ENCODE data around the gene EP400.

EP400 gene

DNA sequence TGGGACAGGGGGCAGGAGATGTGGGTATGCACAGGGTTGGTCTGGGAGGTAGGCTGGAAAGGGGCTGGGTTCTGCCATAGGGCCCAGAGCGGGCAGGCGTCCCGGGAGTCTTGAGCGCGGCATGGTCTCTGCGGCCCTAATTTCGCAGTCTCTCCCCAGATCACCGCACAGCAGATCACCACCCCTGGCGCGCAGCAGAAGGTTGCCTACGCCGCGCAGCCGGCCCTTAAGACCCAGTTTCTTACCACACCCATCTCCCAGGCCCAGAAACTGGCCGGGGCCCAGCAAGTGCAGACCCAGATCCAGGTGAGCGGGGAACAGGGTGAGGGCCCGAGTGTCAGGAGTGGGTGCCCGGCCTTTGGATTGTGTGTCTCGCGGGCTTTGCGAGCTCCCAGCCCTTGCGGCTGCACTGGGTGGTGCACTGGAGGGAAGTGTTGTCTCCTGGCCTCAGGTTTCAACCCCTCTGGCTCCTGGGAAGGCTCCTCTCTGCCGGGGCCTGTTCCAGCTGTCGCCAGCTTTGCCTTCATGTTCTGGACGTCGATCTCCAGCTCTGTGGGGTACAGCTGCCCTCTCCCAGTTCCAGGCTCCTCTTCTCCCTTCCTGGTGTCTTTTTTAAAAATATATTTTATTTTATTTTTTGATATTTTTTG, 119.7 kb downstream of the EP400 start:
- H3K79me2 ChIP-seq (ENCODE audit: insufficient read depth, low read length) = no peaks in the 10 kb centered on the region
- no peaks in the 10 kb centered on the region for H3K9me2 ChIP-seq (replicated peaks; ENCODE audit: insufficient read depth, low read length)
- no peaks in the 10 kb centered on the region for H3K9me3 ChIP-seq (ENCODE audit: insufficient read depth, low read length)
- H3K9ac ChIP-seq (ENCODE audit: low read length) = no peak overlapping the region
- H2AFZ ChIP-seq (ENCODE audit: low read depth, low read length, severe bottlenecking) = no peak overlapping the region
- H3K4me3 ChIP-seq (ENCODE audit: insufficient read depth, low read length, poor library complexity, severe bottlenecking) = no peak overlapping the region
- TF ChIP-seq EZH2phosphoT487 (conservative IDR thresholded peaks at IDR 0.05; ENCODE audit: low read length) = no peak
- TF ChIP-seq, protein P1, sequence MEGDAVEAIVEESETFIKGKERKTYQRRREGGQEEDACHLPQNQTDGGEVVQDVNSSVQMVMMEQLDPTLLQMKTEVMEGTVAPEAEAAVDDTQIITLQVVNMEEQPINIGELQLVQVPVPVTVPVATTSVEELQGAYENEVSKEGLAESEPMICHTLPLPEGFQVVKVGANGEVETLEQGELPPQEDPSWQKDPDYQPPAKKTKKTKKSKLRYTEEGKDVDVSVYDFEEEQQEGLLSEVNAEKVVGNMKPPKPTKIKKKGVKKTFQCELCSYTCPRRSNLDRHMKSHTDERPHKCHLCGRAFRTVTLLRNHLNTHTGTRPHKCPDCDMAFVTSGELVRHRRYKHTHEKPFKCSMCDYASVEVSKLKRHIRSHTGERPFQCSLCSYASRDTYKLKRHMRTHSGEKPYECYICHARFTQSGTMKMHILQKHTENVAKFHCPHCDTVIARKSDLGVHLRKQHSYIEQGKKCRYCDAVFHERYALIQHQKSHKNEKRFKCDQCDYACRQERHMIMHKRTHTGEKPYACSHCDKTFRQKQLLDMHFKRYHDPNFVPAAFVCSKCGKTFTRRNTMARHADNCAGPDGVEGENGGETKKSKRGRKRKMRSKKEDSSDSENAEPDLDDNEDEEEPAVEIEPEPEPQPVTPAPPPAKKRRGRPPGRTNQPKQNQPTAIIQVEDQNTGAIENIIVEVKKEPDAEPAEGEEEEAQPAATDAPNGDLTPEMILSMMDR (IDR thresholded peaks at IDR 0.05; ENCODE audit: insufficient read depth, low read length, poor library complexity, severe bottlenecking) = no peak
- H3K36me3 ChIP-seq (ENCODE audit: low read length) = 0 out of 2 replicates have a peak, but pooled peaks cover 3% of the 10 kb centered on the region
- no peaks in the 10 kb centered on the region for H3K27me3 ChIP-seq (ENCODE audit: low read length)
- H4K20me1 ChIP-seq (ENCODE audit: low read depth, low read length) = no peaks in the 10 kb centered on the region
- no peak overlapping the region for H3K27ac ChIP-seq (ENCODE audit: low read depth, low read length)
- peaks cover 13% of the 10 kb centered on the region for H3F3A ChIP-seq (ENCODE audit: insufficient read depth)
- no peak overlapping the region for H3K4me2 ChIP-seq (ENCODE audit: low read depth, low read length, poor library complexity, severe bottlenecking)

DNA sequence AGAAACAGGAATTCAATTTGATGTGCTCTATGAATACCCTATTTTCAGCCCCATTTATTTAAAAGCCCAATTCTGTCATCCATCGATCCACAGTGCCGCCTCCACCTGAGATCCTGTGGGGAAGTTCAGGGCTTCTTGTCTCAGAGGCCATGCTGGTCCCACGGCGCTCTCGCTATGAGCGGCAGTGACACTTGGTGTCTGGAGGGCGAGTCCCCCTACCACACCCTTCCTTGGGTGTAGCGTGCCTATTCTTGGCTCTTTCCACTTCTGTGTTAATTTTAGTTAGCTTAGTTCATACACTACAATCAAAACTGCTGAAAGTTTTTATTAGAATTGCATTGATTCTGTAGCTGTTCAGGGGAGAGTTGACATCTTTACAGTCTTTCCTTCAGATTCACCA, 120.6 kb downstream of the EP400 start:
- no peaks in the 10 kb centered on the region for H3K27me3 ChIP-seq (ENCODE audit: low read length)
- no peaks in the 10 kb centered on the region for H3K9me2 ChIP-seq (replicated peaks; ENCODE audit: insufficient read depth, low read length)
- 0 out of 2 replicates have a peak, but pooled peaks cover 3% of the 10 kb centered on the region for H3K36me3 ChIP-seq (ENCODE audit: low read length)
- H3K4me2 ChIP-seq (ENCODE audit: low read depth, low read length, poor library complexity, severe bottlenecking) = peak overlapping the region; percentile 41
- H3K27ac ChIP-seq (ENCODE audit: low read depth, low read length) = peak overlapping the region; percentile 70
- H4K20me1 ChIP-seq (ENCODE audit: low read depth, low read length) = no peaks in the 10 kb centered on the region
- no peak overlapping the region for H2AFZ ChIP-seq (ENCODE audit: low read depth, low read length, severe bottlenecking)
- H3K79me2 ChIP-seq (ENCODE audit: insufficient read depth, low read length) = no peaks in the 10 kb centered on the region
- H3F3A ChIP-seq (ENCODE audit: insufficient read depth) = peaks cover 13% of the 10 kb centered on the region
- H3K9me3 ChIP-seq (ENCODE audit: insufficient read depth, low read length) = no peaks in the 10 kb centered on the region
- H3K4me3 ChIP-seq (ENCODE audit: insufficient read depth, low read length, poor library complexity, severe bottlenecking) = no peak overlapping the region
- 0 out of 2 replicates have a peak overlapping the region, but pooled peaks have one; percentile 5 for H3K9ac ChIP-seq (ENCODE audit: low read length)
- no peak for TF ChIP-seq EZH2phosphoT487 (conservative IDR thresholded peaks at IDR 0.05; ENCODE audit: low read length)
- TF ChIP-seq, protein P1 (IDR thresholded peaks at IDR 0.05; ENCODE audit: insufficient read depth, low read length, poor library complexity, severe bottlenecking) = no peak

DNA sequence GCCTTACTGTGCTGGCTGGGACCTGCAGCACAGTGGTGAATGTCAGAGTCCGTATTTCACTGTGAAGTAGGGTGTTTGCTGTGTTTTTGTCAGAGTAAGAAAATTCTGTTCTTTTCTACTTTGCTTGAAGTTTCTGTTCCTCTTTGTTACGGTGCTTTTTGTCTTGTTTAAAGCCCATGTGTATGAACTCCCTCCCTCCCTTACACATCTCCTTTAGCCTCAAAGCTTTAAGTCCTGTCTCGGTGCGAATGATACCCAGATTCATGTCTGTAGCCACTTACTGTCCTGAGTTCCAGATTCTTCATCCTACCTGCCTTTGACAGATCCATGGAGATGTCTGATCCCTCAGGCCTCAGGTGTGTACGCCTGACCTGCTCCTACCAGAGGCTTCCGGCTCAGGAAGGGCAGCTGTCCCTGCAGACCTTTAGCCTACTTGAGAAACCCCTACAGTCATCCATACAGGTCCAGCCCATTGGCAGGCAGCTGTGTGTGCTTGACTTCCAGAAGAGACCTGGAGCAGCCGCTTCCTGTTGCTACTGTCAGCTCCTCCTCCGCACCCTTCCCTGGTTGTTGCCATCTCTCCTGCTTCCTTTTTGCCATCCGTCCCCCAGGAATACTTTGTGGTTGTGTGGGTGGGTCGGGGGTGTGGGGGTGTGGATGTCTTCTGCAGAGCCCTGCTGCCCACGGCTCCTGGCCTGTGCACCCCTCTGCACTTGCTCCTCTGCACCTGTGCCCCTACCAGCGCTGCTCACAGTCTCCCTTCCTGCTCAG, 121.5 kb downstream of the EP400 start:
- Histone ChIP-seq H3K36me3 (ENCODE audit: low read length) (peaks cover 3% of the 10 kb centered on the region; the same call in 1 of the 2 replicates), H3K9ac (ENCODE audit: low read length) (peak overlapping the region; percentile 24; the same call in 1 of the 2 replicates), H3K27me3 (ENCODE audit: low read length) (no peaks in the 10 kb centered on the region), H3F3A (ENCODE audit: insufficient read depth) (peaks cover 13% of the 10 kb centered on the region), H3K4me2 (ENCODE audit: low read depth, low read length, poor library complexity, severe bottlenecking) (peak overlapping the region; percentile 41), H2AFZ (ENCODE audit: low read depth, low read length, severe bottlenecking) (no peak overlapping the region), H3K9me2 (replicated peaks; ENCODE audit: insufficient read depth, low read length) (no peaks in the 10 kb centered on the region), H3K4me3 (ENCODE audit: insufficient read depth, low read length, poor library complexity, severe bottlenecking) (no peak overlapping the region), H3K9me3 (ENCODE audit: insufficient read depth, low read length) (no peaks in the 10 kb centered on the region), H4K20me1 (ENCODE audit: low read depth, low read length) (no peaks in the 10 kb centered on the region), H3K79me2 (ENCODE audit: insufficient read depth, low read length) (no peaks in the 10 kb centered on the region), H3K27ac (ENCODE audit: low read depth, low read length) (peak overlapping the region; percentile 70)
- TF ChIP-seq, protein P1 (IDR thresholded peaks at IDR 0.05; ENCODE audit: insufficient read depth, low read length, poor library complexity, severe bottlenecking) = no peak
- no peak for TF ChIP-seq EZH2phosphoT487 (conservative IDR thresholded peaks at IDR 0.05; ENCODE audit: low read length)
